Vagina (tissue), 2 donors: ENCODE data around the gene EPB41L3.

Experiments
- CTCF ChIP-seq, 3 experiments: fragments of 450-650 bp in 2 of 3; fragments of 200-600 bp in 1 of 3; sonication (generic) in 1 of 3; IDR thresholded peaks; one replicate each; pipeline ENCODE4 v1.5.1; 2017 to 2019; ENCODE audit warnings: antibody characterized with exemption in 3 of 3, mild to moderate bottlenecking in 2 of 3, moderate library complexity in 2 of 3
- POLR2A ChIP-seq, 2 donors: fragments of 450-650 bp; IDR thresholded peaks; one replicate each; pipeline ENCODE4 v1.6.1; 2017; ENCODE audit warnings: antibody characterized with exemption in 2 of 2, mild to moderate bottlenecking in 2 of 2, moderate library complexity in 2 of 2
- POLR2AphosphoS5 ChIP-seq, 2 donors: sonication (generic); formaldehyde crosslinking; IDR thresholded peaks; one replicate each; pipeline ENCODE4 v1.9.0; 2017; ENCODE audit warnings: antibody characterized with exemption in 2 of 2, mild to moderate bottlenecking in 2 of 2, low read depth in 1 of 2; ENCODE audit not compliant: insufficient read depth in 1 of 2

- TF ChIP-seq CTCF (IDR thresholded peaks at IDR 0.05) (no peak), POLR2A (IDR thresholded peaks at IDR 0.05) (no peak), POLR2AphosphoS5 (IDR thresholded peaks at IDR 0.05; ENCODE audit: insufficient read depth in 1 of 2, low read depth in 1 of 2) (no peak)
These were observed 24.1 kb downstream of the EPB41L3 start for GRCh38 chr18:5519448-5520298.
